Thoracic aorta (tissue), 2 donors: Measurements from ENCODE around the gene PEX14. TPM values are rescaled to one million over a fixed set of nuclear protein-coding genes. Genes with fewer than 3 reads are reported as not detected.

Experiments
- ATAC-seq: fragments of 150-250 bp; one replicate; pipeline ENCODE4 v1.8.0; 2017; ENCODE audit warnings: low read depth; ENCODE audit not compliant: insufficient number of reproducible peaks, low FRiP score
- DNase-seq: peaks from one replicate; pipeline ENCODE4 v3.0.0-alpha.2; 2020; ENCODE audit warnings: low spot score
- H3K27ac ChIP-seq, 2 donors: fragments of 200-600 bp; sonication (generic); 1 replicate in 1 of 2; 2 replicates in 1 of 2; pipeline ENCODE4 v1.5.1; 2016; ENCODE audit warnings: mild to moderate bottlenecking in 2 of 2, moderate library complexity in 2 of 2
- H3K27me3 ChIP-seq: fragments of 200-600 bp; sonication (generic); replicated peaks from 2 replicates; pipeline ENCODE4 v1.6.0; 2016; ENCODE audit warnings: mild to moderate bottlenecking; ENCODE audit not compliant: insufficient read depth
- H3K36me3 ChIP-seq: fragments of 200-600 bp; sonication (generic); one replicate; pipeline ENCODE4 v1.5.1; 2016
- H3K4me1 ChIP-seq, 2 donors: fragments of 200-600 bp; sonication (generic); 1 replicate in 1 of 2; 2 replicates in 1 of 2; pipeline versions ENCODE4 v1.5.1 to v1.6.0; 2016; ENCODE audit warnings: low read depth in 2 of 2, mild to moderate bottlenecking in 1 of 2; ENCODE audit not compliant: control insufficient read depth in 1 of 2
- H3K4me3 ChIP-seq: fragments of 200-600 bp; sonication (generic); 2 replicates; pipeline ENCODE4 v1.5.1; 2016; ENCODE audit warnings: mild to moderate bottlenecking
- H3K9me3 ChIP-seq: fragments of 200-600 bp; sonication (generic); 2 replicates; pipeline ENCODE4 v1.5.1; 2016
- CTCF ChIP-seq: fragments of 200-600 bp; sonication (generic); IDR thresholded peaks from one replicate; pipeline ENCODE4 v1.5.1; 2019; ENCODE audit warnings: antibody characterized with exemption
- total RNA-seq, 2 donors: library from RNA; depleted of rRNA; stranded (reverse); fragments of >200 nt; gene quantifications; one replicate each; pipeline versions ENCODE4 v1.1.0 to v1.2.3, GENCODE V29; 2016

PEX14 gene
- total RNA-seq, 2 donors from 2014 or later: 11.5 to 22.6 TPM

GRCh38 chr1:10608690-10609089 is 133.9 kb downstream of the PEX14 start:
- H3K9me3 ChIP-seq: no peaks in the 10 kb centered on the region
- no peaks in the 10 kb centered on the region for H3K4me1 ChIP-seq
- ATAC-seq (no peak), DNase-seq (no peak)
- H3K4me3 ChIP-seq: no peak overlapping the region
- H3K27ac ChIP-seq: no peak overlapping the region
- no peaks in the 10 kb centered on the region for H3K36me3 ChIP-seq
- no peak for TF ChIP-seq CTCF
- H3K27me3 ChIP-seq: no peaks in the 10 kb centered on the region

GRCh38 chr1:10610901-10611600 is 136.3 kb downstream of the PEX14 start:
- H3K4me3 ChIP-seq: no peak overlapping the region
- ATAC-seq (no peak), DNase-seq (no peak)
- H3K36me3 ChIP-seq: no peaks in the 10 kb centered on the region
- no peak overlapping the region for H3K27ac ChIP-seq
- H3K4me1 ChIP-seq: no peaks in the 10 kb centered on the region
- H3K9me3 ChIP-seq: no peaks in the 10 kb centered on the region
- TF ChIP-seq CTCF: no peak
- H3K27me3 ChIP-seq: no peaks in the 10 kb centered on the region

- DNase-seq: no peak
- Histone ChIP-seq H3K36me3 (no peaks in the 10 kb centered on the region), H3K27ac (no peak overlapping the region), H3K4me3 (no peak overlapping the region), H3K9me3 (no peaks in the 10 kb centered on the region), H3K4me1 (no peaks in the 10 kb centered on the region), H3K27me3 (no peaks in the 10 kb centered on the region)
- TF ChIP-seq CTCF: no peak
- ATAC-seq: no peak
Measured at GRCh38 chr1:10612436-10613160, 137.8 kb downstream of the PEX14 start.

GRCh38 chr1:10613340-10613739 is 138.6 kb downstream of the PEX14 start:
- no peak for DNase-seq
- no peaks in the 10 kb centered on the region for H3K4me1 ChIP-seq

More at GRCh38 chr1:10613340-10613739, 138.6 kb downstream of the PEX14 start:
- Histone ChIP-seq H3K27ac (no peak overlapping the region), H3K27me3 (no peaks in the 10 kb centered on the region), H3K36me3 (no peaks in the 10 kb centered on the region), H3K4me3 (no peak overlapping the region), H3K9me3 (no peaks in the 10 kb centered on the region)
- no peak for ATAC-seq
- TF ChIP-seq CTCF: no peak
